Measurements from ENCODE around the gene NFKB1. TPM values are rescaled to one million over a fixed set of nuclear protein-coding genes. Genes with fewer than 3 reads are reported as not detected.

NFKB1 gene
- total RNA-seq, 3 donors from 2014 or later, result 315 to 381 (median 331) TPM

GRCh38 chr4:102598086-102598761, 97.1 kb downstream of the NFKB1 start:
- Mint-ChIP-seq H3K36me3 (ENCODE audit: insufficient read depth) (peaks cover 78% of the 10 kb centered on the region), H3K27me3 (ENCODE audit: low read depth) (no peaks in the 10 kb centered on the region), H3K4me3 (peak overlapping the region; percentile 29), H3K4me1 (ENCODE audit: low read depth) (peaks cover 71% of the 10 kb centered on the region), H3K9me3 (no peaks in the 10 kb centered on the region)
- ATAC-seq (peak; percentile 50 to 61), DNase-seq (no peak)

- H3K9me3 Mint-ChIP-seq, result no peaks in the 10 kb centered on the region
- peaks cover 80% of the 10 kb centered on the region for H3K36me3 Mint-ChIP-seq (ENCODE audit: insufficient read depth)
- no peak for DNase-seq
- peak; percentile 74 to 77 for ATAC-seq
- no peaks in the 10 kb centered on the region for H3K27me3 Mint-ChIP-seq (ENCODE audit: low read depth)
- peaks cover 73% of the 10 kb centered on the region for H3K4me1 Mint-ChIP-seq (ENCODE audit: low read depth)
- peak overlapping the region; percentile 6 for H3K4me3 Mint-ChIP-seq
These were observed 97.7 kb downstream of the NFKB1 start for GRCh38 chr4:102598762-102599374.

GRCh38 chr4:102599455-102599854, 98.3 kb downstream of the NFKB1 start:
- H3K4me1 Mint-ChIP-seq (ENCODE audit: low read depth), result peaks cover 67% of the 10 kb centered on the region
- ATAC-seq, result no peak
- H3K9me3 Mint-ChIP-seq, result no peaks in the 10 kb centered on the region
- no peak overlapping the region for H3K4me3 Mint-ChIP-seq
- no peak for DNase-seq
- H3K36me3 Mint-ChIP-seq (ENCODE audit: insufficient read depth), result peaks cover 77% of the 10 kb centered on the region
- H3K27me3 Mint-ChIP-seq (ENCODE audit: low read depth), result no peaks in the 10 kb centered on the region

- Mint-ChIP-seq H3K4me3 (no peak overlapping the region), H3K4me1 (ENCODE audit: low read depth) (peaks cover 63% of the 10 kb centered on the region), H3K9me3 (no peaks in the 10 kb centered on the region), H3K27me3 (ENCODE audit: low read depth) (no peaks in the 10 kb centered on the region), H3K36me3 (ENCODE audit: insufficient read depth) (peaks cover 77% of the 10 kb centered on the region)
- no peak for ATAC-seq
- DNase-seq, result no peak
These were observed 98.7 kb downstream of the NFKB1 start for GRCh38 chr4:102599886-102600285.

- H3K4me1 Mint-ChIP-seq (ENCODE audit: low read depth), result peaks cover 61% of the 10 kb centered on the region
- no peaks in the 10 kb centered on the region for H3K27me3 Mint-ChIP-seq (ENCODE audit: low read depth)
- no peak for DNase-seq
- H3K36me3 Mint-ChIP-seq (ENCODE audit: insufficient read depth), result peaks cover 78% of the 10 kb centered on the region
- H3K9me3 Mint-ChIP-seq, result no peaks in the 10 kb centered on the region
- no peak overlapping the region for H3K4me3 Mint-ChIP-seq
- no peak for ATAC-seq
These were observed 99.5 kb downstream of the NFKB1 start for GRCh38 chr4:102600689-102601088.

GRCh38 chr4:102601586-102602227, 100.5 kb downstream of the NFKB1 start:
- no peaks in the 10 kb centered on the region for H3K27me3 Mint-ChIP-seq (ENCODE audit: low read depth)
- peaks cover 75% of the 10 kb centered on the region for H3K36me3 Mint-ChIP-seq (ENCODE audit: insufficient read depth)
- H3K4me3 Mint-ChIP-seq, result no peak overlapping the region
- H3K9me3 Mint-ChIP-seq, result no peaks in the 10 kb centered on the region
- peaks cover 53% of the 10 kb centered on the region for H3K4me1 Mint-ChIP-seq (ENCODE audit: low read depth)
- DNase-seq, result no peak
- ATAC-seq, result no peak

GRCh38 chr4:102604222-102604940, 103.2 kb downstream of the NFKB1 start:
- Mint-ChIP-seq H3K36me3 (ENCODE audit: insufficient read depth) (peaks cover 73% of the 10 kb centered on the region), H3K4me1 (ENCODE audit: low read depth) (peaks cover 43% of the 10 kb centered on the region), H3K27me3 (ENCODE audit: low read depth) (no peaks in the 10 kb centered on the region), H3K4me3 (no peak overlapping the region), H3K9me3 (no peaks in the 10 kb centered on the region)
- ATAC-seq (no peak), DNase-seq (no peak)

GRCh38 chr4:102606261-102606660, 105.1 kb downstream of the NFKB1 start:
- Mint-ChIP-seq H3K36me3 (ENCODE audit: insufficient read depth) (peaks cover 73% of the 10 kb centered on the region), H3K4me1 (ENCODE audit: low read depth) (peaks cover 44% of the 10 kb centered on the region), H3K27me3 (ENCODE audit: low read depth) (no peaks in the 10 kb centered on the region), H3K4me3 (no peak overlapping the region), H3K9me3 (no peaks in the 10 kb centered on the region)
- ATAC-seq (no peak), DNase-seq (no peak)

GRCh38 chr4:102606846-102607450, 105.8 kb downstream of the NFKB1 start:
- DNase-seq (no peak), ATAC-seq (no peak)
- peaks cover 73% of the 10 kb centered on the region for H3K36me3 Mint-ChIP-seq (ENCODE audit: insufficient read depth)
- peaks cover 49% of the 10 kb centered on the region for H3K4me1 Mint-ChIP-seq (ENCODE audit: low read depth)
- H3K9me3 Mint-ChIP-seq, result no peaks in the 10 kb centered on the region
- H3K4me3 Mint-ChIP-seq, result no peak overlapping the region
- H3K27me3 Mint-ChIP-seq (ENCODE audit: low read depth), result no peaks in the 10 kb centered on the region

- peaks cover 59% of the 10 kb centered on the region for H3K4me1 Mint-ChIP-seq (ENCODE audit: low read depth)
- ATAC-seq, result peak; percentile 44 to 45
- peaks cover 77% of the 10 kb centered on the region for H3K36me3 Mint-ChIP-seq (ENCODE audit: insufficient read depth)
- no peaks in the 10 kb centered on the region for H3K9me3 Mint-ChIP-seq
- no peak overlapping the region for H3K4me3 Mint-ChIP-seq
- DNase-seq, result no peak
- no peaks in the 10 kb centered on the region for H3K27me3 Mint-ChIP-seq (ENCODE audit: low read depth)
These were observed 107.0 kb downstream of the NFKB1 start for GRCh38 chr4:102608190-102608589.

GRCh38 chr4:102610007-102610406, 108.8 kb downstream of the NFKB1 start:
- DNase-seq (no peak), ATAC-seq (no peak)
- H3K4me1 Mint-ChIP-seq (ENCODE audit: low read depth), result peaks cover 71% of the 10 kb centered on the region
- H3K9me3 Mint-ChIP-seq, result no peaks in the 10 kb centered on the region
- peaks cover 83% of the 10 kb centered on the region for H3K36me3 Mint-ChIP-seq (ENCODE audit: insufficient read depth)
- no peak overlapping the region for H3K4me3 Mint-ChIP-seq
- H3K27me3 Mint-ChIP-seq (ENCODE audit: low read depth), result no peaks in the 10 kb centered on the region

GRCh38 chr4:102610476-102610875, 109.3 kb downstream of the NFKB1 start:
- Mint-ChIP-seq H3K4me3 (no peak overlapping the region), H3K4me1 (ENCODE audit: low read depth) (peaks cover 73% of the 10 kb centered on the region)

GRCh38 chr4:102612210-102612609, 111.1 kb downstream of the NFKB1 start:
- no peak for DNase-seq
- no peak for ATAC-seq
- peaks cover 81% of the 10 kb centered on the region for H3K4me1 Mint-ChIP-seq (ENCODE audit: low read depth)
- H3K4me3 Mint-ChIP-seq, result peak overlapping the region; percentile 71
- H3K36me3 Mint-ChIP-seq (ENCODE audit: insufficient read depth), result peaks cover 84% of the 10 kb centered on the region
- no peaks in the 10 kb centered on the region for H3K27me3 Mint-ChIP-seq (ENCODE audit: low read depth)
- H3K9me3 Mint-ChIP-seq, result no peaks in the 10 kb centered on the region

More at GRCh38 chr4:102610476-102610875, 109.3 kb downstream of the NFKB1 start:
- DNase-seq (no peak), ATAC-seq (no peak)
- peaks cover 83% of the 10 kb centered on the region for H3K36me3 Mint-ChIP-seq (ENCODE audit: insufficient read depth)
- no peaks in the 10 kb centered on the region for H3K27me3 Mint-ChIP-seq (ENCODE audit: low read depth)
- H3K9me3 Mint-ChIP-seq, result no peaks in the 10 kb centered on the region

GRCh38 chr4:102612824-102613366, 111.7 kb downstream of the NFKB1 start:
- H3K9me3 Mint-ChIP-seq, result no peaks in the 10 kb centered on the region
- H3K27me3 Mint-ChIP-seq (ENCODE audit: low read depth), result no peaks in the 10 kb centered on the region
- H3K36me3 Mint-ChIP-seq (ENCODE audit: insufficient read depth), result peaks cover 80% of the 10 kb centered on the region
- H3K4me1 Mint-ChIP-seq (ENCODE audit: low read depth), result peaks cover 78% of the 10 kb centered on the region
- peak overlapping the region; percentile 71 for H3K4me3 Mint-ChIP-seq
- ATAC-seq, result peak; percentile 83 to 84
- no peak for DNase-seq

Measured in activated T-cell treated with anti-CD3 and anti-CD28 coated beads, Interleukin-2, amount 50 U/mL, for 4 hours (primary cell).